ENCODE data around the gene PSD.
A peak's percentile ranks its signal among the peaks of the same experiment; 100 is the strongest.

PSD gene

DNA sequence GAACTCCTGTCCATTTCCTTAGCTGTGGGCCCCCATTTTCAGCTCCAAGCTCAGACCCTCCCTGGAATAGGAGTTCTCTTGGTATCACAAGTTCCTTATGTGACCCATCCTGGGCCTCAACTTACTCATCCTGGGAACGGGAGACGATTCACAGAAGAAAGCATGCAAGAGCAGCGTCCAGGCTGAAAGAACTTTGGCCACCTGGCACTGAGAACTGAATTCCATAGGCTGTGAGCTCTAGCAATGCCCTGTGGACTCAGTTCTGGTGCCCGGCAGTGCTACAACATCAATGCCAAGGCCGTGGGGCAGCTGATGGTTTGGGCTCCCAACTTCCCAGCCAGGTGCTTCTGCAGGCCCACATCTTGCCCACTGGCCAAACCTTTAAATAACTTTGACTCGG is 17.7 kb upstream of the PSD start:
- CTCF ChIA-PET, result interaction anchor here (0.6 kb wide), 1 partner anchor 32 kb away, joined by 7 read pairs; no protein-coding TSS in a partner anchor
- H3K9me3 ChIP-seq (ENCODE audit: control insufficient read depth, insufficient read depth, low read depth, low read length), result no peaks in the 10 kb centered on the region
- no peak overlapping the region for H3K27ac ChIP-seq (ENCODE audit: extremely low read depth, low read depth, low read length)
- H3K36me3 ChIP-seq (ENCODE audit: control insufficient read depth in 2 of 2, insufficient read depth in 1 of 2, low read length in 2 of 2), result no peaks in the 10 kb centered on the region
- no peak for TF ChIP-seq FEZF1 (tag by site-specific recombination; IDR thresholded peaks at IDR 0.05)
- TF ChIP-seq ZNF660 (tag by site-specific recombination; IDR thresholded peaks at IDR 0.05), result no peak
- TF ChIP-seq MYNN (tag by site-specific recombination; IDR thresholded peaks at IDR 0.05; ENCODE audit: borderline replicate concordance), result no peak
- TF ChIP-seq ZNF112 (tag by site-specific recombination; IDR thresholded peaks at IDR 0.05), result no peak
- no peak for TF ChIP-seq OSR2 (tag by site-specific recombination; IDR thresholded peaks at IDR 0.05)
- no peak for TF ChIP-seq SETDB1 (IDR thresholded peaks at IDR 0.05; ENCODE audit: insufficient read length, low read length)
- TF ChIP-seq, protein P1, sequence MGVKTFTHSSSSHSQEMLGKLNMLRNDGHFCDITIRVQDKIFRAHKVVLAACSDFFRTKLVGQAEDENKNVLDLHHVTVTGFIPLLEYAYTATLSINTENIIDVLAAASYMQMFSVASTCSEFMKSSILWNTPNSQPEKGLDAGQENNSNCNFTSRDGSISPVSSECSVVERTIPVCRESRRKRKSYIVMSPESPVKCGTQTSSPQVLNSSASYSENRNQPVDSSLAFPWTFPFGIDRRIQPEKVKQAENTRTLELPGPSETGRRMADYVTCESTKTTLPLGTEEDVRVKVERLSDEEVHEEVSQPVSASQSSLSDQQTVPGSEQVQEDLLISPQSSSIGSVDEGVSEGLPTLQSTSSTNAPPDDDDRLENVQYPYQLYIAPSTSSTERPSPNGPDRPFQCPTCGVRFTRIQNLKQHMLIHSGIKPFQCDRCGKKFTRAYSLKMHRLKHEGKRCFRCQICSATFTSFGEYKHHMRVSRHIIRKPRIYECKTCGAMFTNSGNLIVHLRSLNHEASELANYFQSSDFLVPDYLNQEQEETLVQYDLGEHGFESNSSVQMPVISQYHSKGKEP (tag by site-specific recombination; IDR thresholded peaks at IDR 0.05), result no peak
- no peak for TF ChIP-seq ZNF658 (tag by site-specific recombination; IDR thresholded peaks at IDR 0.05)
- no peak for TF ChIP-seq ZNF335 (tag by site-specific recombination; conservative IDR thresholded peaks at IDR 0.05)
- TF ChIP-seq GLIS1 (tag by site-specific recombination; IDR thresholded peaks at IDR 0.05), result no peak
- TF ChIP-seq ZNF585B (tag by site-specific recombination; IDR thresholded peaks at IDR 0.05), result no peak
- 0 out of 2 replicates have a peak, but pooled peaks cover 3% of the 10 kb centered on the region for H3K4me1 ChIP-seq (ENCODE audit: control insufficient read depth, insufficient read depth, low read length)
- no peak overlapping the region for H3K4me3 ChIP-seq (ENCODE audit: low read depth, low read length)
- POLR2A ChIA-PET, result interaction anchor here (0.8 to 2.9 kb wide), 3 partner anchors 10 to 15 kb away, joined by 3 to 17 read pairs (median 4); partner anchors contain the start of gene C10orf95

DNA sequence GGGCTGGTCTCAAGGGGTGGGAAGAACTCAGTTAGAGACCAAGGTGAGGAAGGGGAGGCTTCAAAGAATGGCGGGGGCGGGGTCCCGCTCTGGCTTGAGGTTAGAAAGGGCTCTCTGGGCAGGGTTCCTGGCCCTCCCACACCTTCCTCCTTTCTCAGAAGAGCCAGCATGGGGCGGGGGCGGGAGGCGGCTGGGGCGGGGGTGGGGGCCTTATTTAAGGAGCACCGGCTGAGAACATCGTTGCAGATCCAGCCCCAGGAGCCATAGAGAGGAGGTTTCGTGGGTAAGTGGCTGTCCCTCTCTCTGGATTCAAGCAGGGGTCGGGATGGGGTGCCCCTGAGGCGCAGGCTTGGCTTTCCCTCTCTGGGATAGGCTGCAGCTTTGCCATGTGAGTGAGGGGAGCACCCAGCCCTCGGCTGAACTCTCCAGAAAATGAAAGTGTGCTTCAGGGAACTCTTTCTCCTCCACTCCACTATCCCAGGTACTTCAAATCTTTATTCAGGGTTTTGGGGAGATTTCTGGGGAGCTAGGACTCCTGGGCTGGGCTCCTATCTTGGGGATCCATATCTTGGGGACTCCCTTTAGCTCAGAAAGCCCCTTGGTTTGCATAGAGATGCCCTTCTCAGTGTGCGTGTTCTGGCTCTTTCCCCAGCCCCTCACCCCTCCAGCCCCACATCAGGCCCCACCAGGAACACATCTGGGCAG is 17.1 kb upstream of the PSD start:
- Histone ChIP-seq H3K27ac (ENCODE audit: extremely low read depth, low read depth, low read length) (no peak overlapping the region), H3K4me1 (ENCODE audit: control insufficient read depth, insufficient read depth, low read length) (0 out of 2 replicates have a peak, but pooled peaks cover 3% of the 10 kb centered on the region), H3K9me3 (ENCODE audit: control insufficient read depth, insufficient read depth, low read depth, low read length) (no peaks in the 10 kb centered on the region), H3K36me3 (ENCODE audit: control insufficient read depth in 2 of 2, insufficient read depth in 1 of 2, low read length in 2 of 2) (peaks cover 0 to 1% of the 10 kb centered on the region in 2 experiments; a peak in 1 of 3 replicates), H3K4me3 (ENCODE audit: low read depth, low read length) (no peak overlapping the region)
- POLR2A ChIA-PET, result interaction anchor here (0.6 to 2.9 kb wide), 5 partner anchors 9 to 205 kb away, joined by 3 to 17 read pairs (median 3); partner anchors contain the start of gene C10orf95
- CTCF ChIA-PET, result interaction anchor here (0.6 to 0.8 kb wide), 3 partner anchors 28 to 33 kb away, joined by 4 to 7 read pairs (median 5); no protein-coding TSS in a partner anchor
- TF ChIP-seq ZNF510 (tag by site-specific recombination; IDR thresholded peaks at IDR 0.05; ENCODE audit: insufficient replicate concordance), result no peak
- TF ChIP-seq EGR2 (tag by site-specific recombination; IDR thresholded peaks at IDR 0.05; ENCODE audit: low read depth), result peak; percentile 52; the same call in 1 of the 2 replicates
- TF ChIP-seq ZNF366 (tag by site-specific recombination; conservative IDR thresholded peaks at IDR 0.05), result no peak
- no peak for TF ChIP-seq ZNF155 (tag by site-specific recombination; IDR thresholded peaks at IDR 0.05)
- 0 out of 2 replicates have a peak, but pooled peaks have one; percentile 26 for TF ChIP-seq SP3 (tag by site-specific recombination; IDR thresholded peaks at IDR 0.05)
- TF ChIP-seq, protein P2, sequence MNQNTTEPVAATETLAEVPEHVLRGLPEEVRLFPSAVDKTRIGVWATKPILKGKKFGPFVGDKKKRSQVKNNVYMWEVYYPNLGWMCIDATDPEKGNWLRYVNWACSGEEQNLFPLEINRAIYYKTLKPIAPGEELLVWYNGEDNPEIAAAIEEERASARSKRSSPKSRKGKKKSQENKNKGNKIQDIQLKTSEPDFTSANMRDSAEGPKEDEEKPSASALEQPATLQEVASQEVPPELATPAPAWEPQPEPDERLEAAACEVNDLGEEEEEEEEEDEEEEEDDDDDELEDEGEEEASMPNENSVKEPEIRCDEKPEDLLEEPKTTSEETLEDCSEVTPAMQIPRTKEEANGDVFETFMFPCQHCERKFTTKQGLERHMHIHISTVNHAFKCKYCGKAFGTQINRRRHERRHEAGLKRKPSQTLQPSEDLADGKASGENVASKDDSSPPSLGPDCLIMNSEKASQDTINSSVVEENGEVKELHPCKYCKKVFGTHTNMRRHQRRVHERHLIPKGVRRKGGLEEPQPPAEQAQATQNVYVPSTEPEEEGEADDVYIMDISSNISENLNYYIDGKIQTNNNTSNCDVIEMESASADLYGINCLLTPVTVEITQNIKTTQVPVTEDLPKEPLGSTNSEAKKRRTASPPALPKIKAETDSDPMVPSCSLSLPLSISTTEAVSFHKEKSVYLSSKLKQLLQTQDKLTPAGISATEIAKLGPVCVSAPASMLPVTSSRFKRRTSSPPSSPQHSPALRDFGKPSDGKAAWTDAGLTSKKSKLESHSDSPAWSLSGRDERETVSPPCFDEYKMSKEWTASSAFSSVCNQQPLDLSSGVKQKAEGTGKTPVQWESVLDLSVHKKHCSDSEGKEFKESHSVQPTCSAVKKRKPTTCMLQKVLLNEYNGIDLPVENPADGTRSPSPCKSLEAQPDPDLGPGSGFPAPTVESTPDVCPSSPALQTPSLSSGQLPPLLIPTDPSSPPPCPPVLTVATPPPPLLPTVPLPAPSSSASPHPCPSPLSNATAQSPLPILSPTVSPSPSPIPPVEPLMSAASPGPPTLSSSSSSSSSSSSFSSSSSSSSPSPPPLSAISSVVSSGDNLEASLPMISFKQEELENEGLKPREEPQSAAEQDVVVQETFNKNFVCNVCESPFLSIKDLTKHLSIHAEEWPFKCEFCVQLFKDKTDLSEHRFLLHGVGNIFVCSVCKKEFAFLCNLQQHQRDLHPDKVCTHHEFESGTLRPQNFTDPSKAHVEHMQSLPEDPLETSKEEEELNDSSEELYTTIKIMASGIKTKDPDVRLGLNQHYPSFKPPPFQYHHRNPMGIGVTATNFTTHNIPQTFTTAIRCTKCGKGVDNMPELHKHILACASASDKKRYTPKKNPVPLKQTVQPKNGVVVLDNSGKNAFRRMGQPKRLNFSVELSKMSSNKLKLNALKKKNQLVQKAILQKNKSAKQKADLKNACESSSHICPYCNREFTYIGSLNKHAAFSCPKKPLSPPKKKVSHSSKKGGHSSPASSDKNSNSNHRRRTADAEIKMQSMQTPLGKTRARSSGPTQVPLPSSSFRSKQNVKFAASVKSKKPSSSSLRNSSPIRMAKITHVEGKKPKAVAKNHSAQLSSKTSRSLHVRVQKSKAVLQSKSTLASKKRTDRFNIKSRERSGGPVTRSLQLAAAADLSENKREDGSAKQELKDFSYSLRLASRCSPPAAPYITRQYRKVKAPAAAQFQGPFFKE (tag by site-specific recombination; IDR thresholded peaks at IDR 0.05; ENCODE audit: borderline replicate concordance), result no peak
- no peak for TF ChIP-seq KLF16 (tag by site-specific recombination; IDR thresholded peaks at IDR 0.05)
- no peak for TF ChIP-seq ZNF549 (tag by site-specific recombination; IDR thresholded peaks at IDR 0.05)
- TF ChIP-seq, protein P3, sequence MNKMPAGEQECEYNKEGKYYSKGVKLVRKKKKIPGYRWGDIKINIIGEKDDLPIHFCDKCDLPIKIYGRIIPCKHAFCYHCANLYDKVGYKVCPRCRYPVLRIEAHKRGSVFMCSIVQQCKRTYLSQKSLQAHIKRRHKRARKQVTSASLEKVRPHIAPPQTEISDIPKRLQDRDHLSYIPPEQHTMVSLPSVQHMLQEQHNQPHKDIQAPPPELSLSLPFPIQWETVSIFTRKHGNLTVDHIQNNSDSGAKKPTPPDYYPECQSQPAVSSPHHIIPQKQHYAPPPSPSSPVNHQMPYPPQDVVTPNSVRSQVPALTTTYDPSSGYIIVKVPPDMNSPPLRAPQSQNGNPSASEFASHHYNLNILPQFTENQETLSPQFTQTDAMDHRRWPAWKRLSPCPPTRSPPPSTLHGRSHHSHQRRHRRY (tag by site-specific recombination; IDR thresholded peaks at IDR 0.05), result no peak
- no peak for TF ChIP-seq ZNF501 (tag by site-specific recombination; IDR thresholded peaks at IDR 0.05)
- no peak for TF ChIP-seq ZNF350 (tag by site-specific recombination; IDR thresholded peaks at IDR 0.05)
- TF ChIP-seq, protein P4, sequence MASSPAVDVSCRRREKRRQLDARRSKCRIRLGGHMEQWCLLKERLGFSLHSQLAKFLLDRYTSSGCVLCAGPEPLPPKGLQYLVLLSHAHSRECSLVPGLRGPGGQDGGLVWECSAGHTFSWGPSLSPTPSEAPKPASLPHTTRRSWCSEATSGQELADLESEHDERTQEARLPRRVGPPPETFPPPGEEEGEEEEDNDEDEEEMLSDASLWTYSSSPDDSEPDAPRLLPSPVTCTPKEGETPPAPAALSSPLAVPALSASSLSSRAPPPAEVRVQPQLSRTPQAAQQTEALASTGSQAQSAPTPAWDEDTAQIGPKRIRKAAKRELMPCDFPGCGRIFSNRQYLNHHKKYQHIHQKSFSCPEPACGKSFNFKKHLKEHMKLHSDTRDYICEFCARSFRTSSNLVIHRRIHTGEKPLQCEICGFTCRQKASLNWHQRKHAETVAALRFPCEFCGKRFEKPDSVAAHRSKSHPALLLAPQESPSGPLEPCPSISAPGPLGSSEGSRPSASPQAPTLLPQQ (tag by site-specific recombination; IDR thresholded peaks at IDR 0.05), result no peak
- TF ChIP-seq ZNF302 (tag by site-specific recombination; IDR thresholded peaks at IDR 0.05; ENCODE audit: low read depth), result no peak
- TF ChIP-seq ZFHX2 (tag by site-specific recombination; conservative IDR thresholded peaks at IDR 0.05), result peak; percentile 68

All from HEK293 (cell line).